ENCODE results near the gene PARP8. TPM values are rescaled to one million over a fixed set of nuclear protein-coding genes. Genes with fewer than 3 reads are reported as not detected.

The PARP8 gene
- total and polyA plus RNA-seq, 2 of the 4 experiments (the other 2 are of a cell fraction) = 6.9 to 8.2 TPM

- H3K9me1 ChIP-seq (ENCODE audit: insufficient read depth, low read length) = no peaks in the 10 kb centered on the region
- no peak overlapping the region for H3K9ac ChIP-seq (ENCODE audit: low read depth, low read length)
- in situ Hi-C loops (cut with MboI; ENCODE audit: low sequenced_read_pairs) = no loop called here
- dilution Hi-C loops (cut with HindIII; ENCODE audit: low sequenced_read_pairs, unreplicated experiment) = no loop called here
- H3K9me3 ChIP-seq (ENCODE audit: control insufficient read depth, insufficient read depth, low read length) = no peaks in the 10 kb centered on the region; the same call in 1 of the 2 replicates
- H2AFZ ChIP-seq (replicated peaks; ENCODE audit: low read length, poor library complexity) = no peak overlapping the region
- ChIA-PET CTCF (no interaction called here), POLR2A (ENCODE audit: unreplicated experiment) (no interaction called here)
- H4K20me1 ChIP-seq (ENCODE audit: insufficient read depth, low read length) = no peaks in the 10 kb centered on the region
- H4K5ac ChIP-seq (ENCODE audit: low read depth, low read length) = no peak overlapping the region
- no peak overlapping the region for H2AK9ac ChIP-seq (replicated peaks; ENCODE audit: low read depth, low read length, poor library complexity)
- H4K8ac ChIP-seq (ENCODE audit: low read depth in 2 of 2, low read length in 2 of 2) = no peak overlapping the region
- H3K27ac ChIP-seq (ENCODE audit: insufficient read depth, low read length) = no peak overlapping the region
- H3K14ac ChIP-seq (replicated peaks; ENCODE audit: low read depth, low read length) = no peak overlapping the region
- H3K23ac ChIP-seq (ENCODE audit: low read depth, low read length) = no peak overlapping the region
- no peak overlapping the region for H2BK5ac ChIP-seq (ENCODE audit: low read depth, low read length, poor library complexity, severe bottlenecking)
- no TSS peak for BruUV-seq (replicated peaks)
- WGBS, 2 experiments (ENCODE audit: extremely low coverage in 2 of 2, insufficient read length in 1 of 2) = no CpG with 5 or more reads among the region's 3 CpGs
- no peak overlapping the region for H3K4me3 ChIP-seq (ENCODE audit: insufficient read depth, low read depth, low read length)
- H3K18ac ChIP-seq (ENCODE audit: low read depth, low read length) = no peak overlapping the region
- no peak overlapping the region for H4K91ac ChIP-seq (ENCODE audit: insufficient read depth, low read depth, low read length)
- no peaks in the 10 kb centered on the region for H3K27me3 ChIP-seq (ENCODE audit: control insufficient read depth, insufficient read depth, low read length)
- DNase-seq (no peak), ATAC-seq (ENCODE audit: low read depth) (no peak)
- H3K36me3 ChIP-seq (ENCODE audit: control insufficient read depth, insufficient read depth, low read length) = no peaks in the 10 kb centered on the region
- no peak overlapping the region for H2BK15ac ChIP-seq (ENCODE audit: low read depth, low read length)
- no peak overlapping the region for H3K4me2 ChIP-seq (ENCODE audit: low read depth, low read length)
- intact Hi-C loops (cut with micrococcal nuclease) = no loop called here
- no peak for TF ChIP-seq POLR2A (IDR thresholded peaks at IDR 0.05; ENCODE audit: low read depth, low read length)
- TF ChIP-seq BHLHE40 (IDR thresholded peaks at IDR 0.05; ENCODE audit: low read depth, low read length) = no peak
- no peak for TF ChIP-seq NFE2L2 (IDR thresholded peaks at IDR 0.05; ENCODE audit: low read depth, low read length)
- no peak for TF ChIP-seq ELK1 (IDR thresholded peaks at IDR 0.05; ENCODE audit: borderline replicate concordance, low read depth, low read length)
- no peak for TF ChIP-seq CEBPB (IDR thresholded peaks at IDR 0.05; ENCODE audit: low read depth, low read length)
- TF ChIP-seq USF2 (IDR thresholded peaks at IDR 0.05; ENCODE audit: low read depth, low read length) = no peak
- no peak for TF ChIP-seq CTCF (conservative IDR thresholded peaks at IDR 0.05; ENCODE audit: low read depth, low read length)
- no peak for TF ChIP-seq FOS (IDR thresholded peaks at IDR 0.05; ENCODE audit: low read depth, low read length)
- no peak for TF ChIP-seq RAD21 (IDR thresholded peaks at IDR 0.05; ENCODE audit: low read length)
- TF ChIP-seq RCOR1 (IDR thresholded peaks at IDR 0.05; ENCODE audit: insufficient replicate concordance, low read length) = no peak
- no peak for TF ChIP-seq SMC3 (IDR thresholded peaks at IDR 0.05; ENCODE audit: low read depth, low read length)
- no peak for TF ChIP-seq MAFK (IDR thresholded peaks at IDR 0.05; ENCODE audit: low read depth, low read length)
- no peak for TF ChIP-seq MAZ (IDR thresholded peaks at IDR 0.05; ENCODE audit: borderline replicate concordance, low read depth, low read length)
- no peak for TF ChIP-seq CHD1 (IDR thresholded peaks at IDR 0.05; ENCODE audit: low read depth, low read length)
- no peak for TF ChIP-seq MXI1 (IDR thresholded peaks at IDR 0.05; ENCODE audit: borderline replicate concordance, low read depth, low read length)
- H2AK5ac ChIP-seq (ENCODE audit: low read depth, low read length) = no peak overlapping the region
- H3K56ac ChIP-seq (ENCODE audit: extremely low read depth, insufficient read depth, low read length) = no peak overlapping the region
- no peak overlapping the region for H2BK20ac ChIP-seq (ENCODE audit: low read depth, low read length)
- H3K4me1 ChIP-seq (ENCODE audit: control insufficient read depth, insufficient read depth, low read length) = no peaks in the 10 kb centered on the region
- no peaks in the 10 kb centered on the region for H3K79me1 ChIP-seq (ENCODE audit: low read depth in 1 of 2, low read length in 2 of 2)
- no peak overlapping the region for H2BK120ac ChIP-seq (ENCODE audit: low read depth, low read length)
- no peak overlapping the region for H3K4ac ChIP-seq (ENCODE audit: low read depth, low read length)
Measured at GRCh38 chr5:50653946-50654345, 12.5 kb upstream of the PARP8 start.

Measured in IMR-90 (cell line).